Spleen (tissue), 10 donors: ENCODE results near the gene SMOC2. TPM values are rescaled to one million over a fixed set of nuclear protein-coding genes. Genes with fewer than 3 reads are reported as not detected.

Source experiments
- polyA plus RNA-seq, 3 donors: library from polyadenylated mRNA; stranded (reverse); fragments of 200-250 nt; gene quantifications; one replicate each; pipeline ENCODE4 v1.2.1, GENCODE V29; 2013
- total RNA-seq, 7 donors: library from RNA; depleted of rRNA in 3 of 7; stranded (reverse); fragments of >200 nt in 3 of 7; fragmentation: NEBNext Ultra II Directional in 4 of 7; extraction: Animal tissue kit (Norgen Biotek cat#: 25700) in 4 of 7; gene quantifications; one replicate each; pipeline versions ENCODE4 v1.1.0 to v1.2.1, GENCODE V29; 2016 to 2021
- donor health status: healthy with polysubstance abuse.
- donor health status: DM: no; HTN: no; CAD: no; lungs with moderate emphysema.
- donor health status: DM: no; HTN: no; CAD: no.
- donor health status: Bipolar disorder and iron deficiency.
- donor health status: healthy.
- donor health status: DM: no; HTN: no; CAD: no.
- donor health status: DM: yes; HTN: yes; CAD: no.

Gene SMOC2
- total and polyA plus RNA-seq, 10 donors = 0.94 to 7.6 (median 1.8) TPM

Other genes starting within 250 kb of the SMOC2 start
- not detected for gene DACT2, start 121.4 kb upstream of the SMOC2 start, total RNA-seq
- gene DACT2, start 121.4 kb upstream of the SMOC2 start, polyA plus RNA-seq = under 1 TPM in 2 of 3 donors, not detected in 1; 0.04 to 0.09 TPM